ENCODE data around the gene ZC3H12D.

The ZC3H12D gene

GRCh38 chr6:149410557-149410956, 74.3 kb downstream of the ZC3H12D start:
- no peak for DNase-seq (ENCODE audit: low spot score)

GRCh38 chr6:149409617-149410016, 75.2 kb downstream of the ZC3H12D start:
- no peak for DNase-seq (ENCODE audit: low spot score)

DNA sequence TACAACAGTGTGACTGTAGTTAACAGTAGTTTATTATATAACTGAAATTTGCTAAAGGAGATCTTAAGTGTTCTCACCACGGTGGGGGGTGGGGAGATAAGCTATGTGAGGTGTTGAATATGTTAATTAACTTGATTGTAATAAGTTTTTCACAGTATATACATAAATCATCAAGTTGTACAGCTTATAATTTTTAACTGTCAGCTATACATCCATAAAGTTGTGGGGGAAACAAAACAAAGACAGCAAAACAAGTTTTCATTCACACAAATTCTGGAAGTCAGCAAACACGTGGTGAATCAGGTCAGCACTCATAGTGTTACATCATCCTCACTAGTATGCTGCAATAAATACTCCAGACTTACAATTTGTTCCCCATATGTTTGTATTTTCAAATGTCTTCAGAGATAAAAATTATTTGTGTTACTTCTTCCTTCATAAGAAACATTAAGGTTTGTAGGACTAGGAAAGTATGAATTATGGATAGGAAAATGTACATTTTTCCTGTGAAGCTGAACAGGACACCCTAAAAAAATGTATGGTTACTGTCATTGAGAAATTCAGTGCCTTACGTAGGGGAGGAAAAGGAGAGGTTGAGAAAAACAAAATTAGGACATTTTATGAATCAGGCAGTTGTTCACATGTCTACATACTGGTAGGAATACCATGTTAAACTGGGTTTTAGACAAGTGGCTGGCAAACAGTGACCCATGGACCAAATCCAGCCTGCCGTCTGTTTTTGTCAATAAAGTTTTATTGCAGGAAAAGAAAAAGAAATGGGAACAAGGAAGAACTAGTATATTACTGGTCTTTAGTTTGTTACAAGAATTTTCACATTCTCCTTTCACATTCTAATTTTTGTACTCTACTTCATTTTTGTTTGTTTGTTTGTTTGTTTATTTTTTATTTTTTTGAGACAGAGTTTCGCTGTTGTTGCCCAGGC, 78.7 kb downstream of the ZC3H12D start:
- no peak for DNase-seq (ENCODE audit: low spot score)

- DNase-seq (ENCODE audit: low spot score), result no peak
Measured at GRCh38 chr6:149403534-149403933, 81.3 kb downstream of the ZC3H12D start.

GRCh38 chr6:149400050-149400449, 84.8 kb downstream of the ZC3H12D start, which contains the start of gene SUMO4:
SUMO4 (plus strand) TSS chr6:149400262; CDS start chr6:149400392, 130 bp downstream.
- no peak for DNase-seq (ENCODE audit: low spot score)

DNA sequence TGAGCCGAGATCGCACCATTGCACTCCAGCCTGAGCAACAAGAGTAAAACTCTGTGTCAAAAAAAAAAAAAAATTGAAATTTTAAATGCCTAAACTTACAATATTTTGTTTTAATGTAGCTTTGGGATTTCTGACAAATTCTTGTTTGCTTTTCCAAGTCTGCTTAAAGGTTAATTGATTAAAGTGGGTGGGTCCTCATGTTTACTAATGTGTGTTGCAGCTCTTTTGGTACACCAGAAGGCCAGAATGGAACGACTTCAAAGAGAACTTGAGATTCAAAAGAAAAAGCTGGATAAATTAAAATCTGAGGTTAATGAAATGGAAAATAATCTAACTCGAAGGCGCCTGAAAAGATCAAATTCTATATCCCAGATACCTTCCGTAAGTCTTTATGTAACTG, 87.4 kb downstream of the ZC3H12D start:
- no peak for DNase-seq (ENCODE audit: low spot score)
